ENCODE data around the gene ZIC5. TPM values are rescaled to one million over a fixed set of nuclear protein-coding genes. Genes with fewer than 3 reads are reported as not detected.

The ZIC5 gene
- total and polyA plus RNA-seq, 4 donors, result not detected

GRCh38 chr13:99949679-99950413, 21.7 kb downstream of the ZIC5 start:
- peak; percentile 60 to 87 (median 78) for DNase-seq
- WGBS, 2 donors, result 57 to 64% methylated on average over 8 of the region's 8 CpGs
- peaks cover 0 to 23% (median 2%) of the 10 kb centered on the region in 5 donors for H3K4me1 ChIP-seq (ENCODE audit: control insufficient read depth in 5 of 5, insufficient read depth in 5 of 5, low read length in 5 of 5)
- peaks cover 0 to 19% (median 7%) of the 10 kb centered on the region in 3 donors for H3K27me3 ChIP-seq (ENCODE audit: control insufficient read depth in 3 of 3, insufficient read depth in 3 of 3, low read length in 2 of 3)
- H3K36me3 ChIP-seq (ENCODE audit: control insufficient read depth in 4 of 4, insufficient read depth in 4 of 4, low read length in 4 of 4), result no peaks in the 10 kb centered on the region
- no peak for ATAC-seq (ENCODE audit: insufficient read depth, low FRiP score)
- H3K9me3 ChIP-seq (ENCODE audit: control insufficient read depth in 4 of 4, insufficient read depth in 3 of 4, low read length in 3 of 4), result no peaks in the 10 kb centered on the region
- H3K4me3 ChIP-seq, result no peak overlapping the region
- H3K9ac ChIP-seq (ENCODE audit: insufficient read depth in 1 of 2, low read length in 2 of 2), result no peak overlapping the region
- H3K27ac ChIP-seq (ENCODE audit: low read depth in 1 of 2, low read length in 1 of 2), result peak overlapping the region in 1 of 2 donors; percentile 4
- TF ChIP-seq, protein P1, sequence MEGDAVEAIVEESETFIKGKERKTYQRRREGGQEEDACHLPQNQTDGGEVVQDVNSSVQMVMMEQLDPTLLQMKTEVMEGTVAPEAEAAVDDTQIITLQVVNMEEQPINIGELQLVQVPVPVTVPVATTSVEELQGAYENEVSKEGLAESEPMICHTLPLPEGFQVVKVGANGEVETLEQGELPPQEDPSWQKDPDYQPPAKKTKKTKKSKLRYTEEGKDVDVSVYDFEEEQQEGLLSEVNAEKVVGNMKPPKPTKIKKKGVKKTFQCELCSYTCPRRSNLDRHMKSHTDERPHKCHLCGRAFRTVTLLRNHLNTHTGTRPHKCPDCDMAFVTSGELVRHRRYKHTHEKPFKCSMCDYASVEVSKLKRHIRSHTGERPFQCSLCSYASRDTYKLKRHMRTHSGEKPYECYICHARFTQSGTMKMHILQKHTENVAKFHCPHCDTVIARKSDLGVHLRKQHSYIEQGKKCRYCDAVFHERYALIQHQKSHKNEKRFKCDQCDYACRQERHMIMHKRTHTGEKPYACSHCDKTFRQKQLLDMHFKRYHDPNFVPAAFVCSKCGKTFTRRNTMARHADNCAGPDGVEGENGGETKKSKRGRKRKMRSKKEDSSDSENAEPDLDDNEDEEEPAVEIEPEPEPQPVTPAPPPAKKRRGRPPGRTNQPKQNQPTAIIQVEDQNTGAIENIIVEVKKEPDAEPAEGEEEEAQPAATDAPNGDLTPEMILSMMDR (IDR thresholded peaks at IDR 0.05; ENCODE audit: control extremely low read depth, extremely low read depth), result no peak

- Histone ChIP-seq H3K36me3 (ENCODE audit: control insufficient read depth in 4 of 4, insufficient read depth in 4 of 4, low read length in 4 of 4) (no peaks in the 10 kb centered on the region), H3K27ac (ENCODE audit: low read depth in 1 of 2, low read length in 1 of 2) (no peak overlapping the region), H3K4me1 (ENCODE audit: control insufficient read depth in 5 of 5, insufficient read depth in 5 of 5, low read length in 5 of 5) (peaks cover 0 to 23% (median 2%) of the 10 kb centered on the region in 5 donors), H3K9me3 (ENCODE audit: control insufficient read depth in 4 of 4, insufficient read depth in 3 of 4, low read length in 3 of 4) (no peaks in the 10 kb centered on the region), H3K4me3 (no peak overlapping the region), H3K9ac (ENCODE audit: insufficient read depth in 1 of 2, low read length in 2 of 2) (no peak overlapping the region), H3K27me3 (ENCODE audit: control insufficient read depth in 3 of 3, insufficient read depth in 3 of 3, low read length in 2 of 3) (peaks cover 0 to 12% (median 2%) of the 10 kb centered on the region in 3 donors)
- ATAC-seq (ENCODE audit: insufficient read depth, low FRiP score) (peak; percentile 46), DNase-seq (no peak)
- TF ChIP-seq, protein P1 (IDR thresholded peaks at IDR 0.05; ENCODE audit: control extremely low read depth, extremely low read depth), result no peak
- 61 to 74% methylated on average over 10 of the region's 10 CpGs for WGBS, 2 donors
Observed at GRCh38 chr13:99948907-99949678, 22.5 kb downstream of the ZIC5 start.

DNA sequence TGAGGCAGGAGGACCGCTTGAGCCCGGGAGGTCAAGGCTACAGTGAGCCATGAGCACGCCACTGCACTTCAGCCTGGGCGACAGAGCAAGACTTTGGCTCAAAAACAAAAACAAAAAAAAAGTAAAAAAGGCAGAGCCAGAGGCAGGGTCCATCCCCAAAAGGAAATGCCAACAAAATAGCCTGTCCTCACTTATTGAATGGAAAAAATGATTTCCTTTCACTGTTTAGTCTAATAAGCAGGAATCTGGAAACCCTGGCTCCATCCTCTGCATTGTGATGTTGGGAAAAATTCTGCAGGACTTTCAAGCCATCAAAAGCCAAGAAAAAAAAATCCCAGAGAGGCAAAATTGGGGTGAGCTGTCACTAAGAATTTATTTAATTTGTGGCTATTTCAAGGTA, 23.2 kb downstream of the ZIC5 start:
- no peak overlapping the region for H3K27ac ChIP-seq (ENCODE audit: low read depth in 1 of 2, low read length in 1 of 2)
- H3K9me3 ChIP-seq (ENCODE audit: control insufficient read depth in 4 of 4, insufficient read depth in 3 of 4, low read length in 3 of 4), result no peaks in the 10 kb centered on the region
- H3K4me3 ChIP-seq, result no peak overlapping the region
- no peak overlapping the region for H3K9ac ChIP-seq (ENCODE audit: insufficient read depth in 1 of 2, low read length in 2 of 2)
- no peak for ATAC-seq (ENCODE audit: insufficient read depth, low FRiP score)
- DNase-seq, result no peak
- WGBS, 2 donors, result 68 to 87% methylated on average over 4 of the region's 4 CpGs
- H3K27me3 ChIP-seq (ENCODE audit: control insufficient read depth in 3 of 3, insufficient read depth in 3 of 3, low read length in 2 of 3), result peaks cover 0 to 6% (median 2%) of the 10 kb centered on the region in 3 donors
- TF ChIP-seq, protein P1 (IDR thresholded peaks at IDR 0.05; ENCODE audit: control extremely low read depth, extremely low read depth), result no peak
- H3K36me3 ChIP-seq (ENCODE audit: control insufficient read depth in 4 of 4, insufficient read depth in 4 of 4, low read length in 4 of 4), result no peaks in the 10 kb centered on the region
- peaks cover 0 to 23% (median 2%) of the 10 kb centered on the region in 5 donors for H3K4me1 ChIP-seq (ENCODE audit: control insufficient read depth in 5 of 5, insufficient read depth in 5 of 5, low read length in 5 of 5)
